AG04450 (cell line): Measurements from ENCODE around the gene DENND5B. TPM values are rescaled to one million over a fixed set of nuclear protein-coding genes. Genes with fewer than 3 reads are reported as not detected.

Source experiments
- CTCF ChIA-PET: fragments of 300-600, 350-600 bp; formaldehyde crosslinking; extraction: SDS; loops from one replicate; lab custom pipeline; 2022; ENCODE audit warnings: antibody characterized with exemption, inconsistent platforms; lab: Charles Lee
- POLR2A ChIA-PET: fragments of 350-600 bp; formaldehyde crosslinking; extraction: SDS; loops from one replicate; lab custom pipeline; 2021; ENCODE audit warnings: antibody characterized with exemption, inconsistent platforms; lab: Yijun Ruan, JAX
- DNase-seq: peaks from one replicate; pipeline ENCODE4 v3.0.0-alpha.2; 2011; ENCODE audit warnings: low read depth, low spot score
- H3K27ac ChIP-seq: one replicate; pipeline ENCODE4 v1.5.1; 2012; ENCODE audit warnings: low read depth, low read length, control low read depth
- H3K27me3 ChIP-seq: one replicate; pipeline ENCODE4 v1.6.0; 2012; ENCODE audit warnings: low read length; ENCODE audit not compliant: control insufficient read depth, insufficient read depth
- H3K4me3 ChIP-seq: 2 replicates; pipeline ENCODE4 v1.5.1; 2011; ENCODE audit warnings: mild to moderate bottlenecking, low read depth, low read length, control low read depth
- H3K9me3 ChIP-seq: 2 replicates; pipeline ENCODE4 v1.5.1; 2012; ENCODE audit warnings: low read length; ENCODE audit not compliant: control insufficient read depth, insufficient read depth
- polyA plus RNA-seq: library from polyadenylated mRNA; depleted of rRNA; stranded (reverse); fragments of >200 nt; gene quantifications from 2 replicates; pipeline ENCODE4 v1.2.3, GENCODE V29; 2011
- TF ChIP-seq, protein P1 (sequence below): IDR thresholded peaks from 2 replicates; pipeline ENCODE4 v1.5.1; 2011; ENCODE audit warnings: low read depth, low read length, control low read depth, inconsistent platforms

The DENND5B gene
- polyA plus RNA-seq, 1 experiment: 17.3 TPM

GRCh38 chr12:31528095-31528494 is 62.8 kb downstream of the DENND5B start:
- ChIA-PET CTCF (no interaction called here), POLR2A (interaction anchor here (0.7 kb wide), 1 partner anchor 9 kb away, joined by 3 read pairs; no protein-coding TSS in a partner anchor)
- Histone ChIP-seq H3K27ac (no peak overlapping the region), H3K4me3 (no peak overlapping the region), H3K27me3 (no peaks in the 10 kb centered on the region), H3K9me3 (no peaks in the 10 kb centered on the region)
- TF ChIP-seq, protein P1, sequence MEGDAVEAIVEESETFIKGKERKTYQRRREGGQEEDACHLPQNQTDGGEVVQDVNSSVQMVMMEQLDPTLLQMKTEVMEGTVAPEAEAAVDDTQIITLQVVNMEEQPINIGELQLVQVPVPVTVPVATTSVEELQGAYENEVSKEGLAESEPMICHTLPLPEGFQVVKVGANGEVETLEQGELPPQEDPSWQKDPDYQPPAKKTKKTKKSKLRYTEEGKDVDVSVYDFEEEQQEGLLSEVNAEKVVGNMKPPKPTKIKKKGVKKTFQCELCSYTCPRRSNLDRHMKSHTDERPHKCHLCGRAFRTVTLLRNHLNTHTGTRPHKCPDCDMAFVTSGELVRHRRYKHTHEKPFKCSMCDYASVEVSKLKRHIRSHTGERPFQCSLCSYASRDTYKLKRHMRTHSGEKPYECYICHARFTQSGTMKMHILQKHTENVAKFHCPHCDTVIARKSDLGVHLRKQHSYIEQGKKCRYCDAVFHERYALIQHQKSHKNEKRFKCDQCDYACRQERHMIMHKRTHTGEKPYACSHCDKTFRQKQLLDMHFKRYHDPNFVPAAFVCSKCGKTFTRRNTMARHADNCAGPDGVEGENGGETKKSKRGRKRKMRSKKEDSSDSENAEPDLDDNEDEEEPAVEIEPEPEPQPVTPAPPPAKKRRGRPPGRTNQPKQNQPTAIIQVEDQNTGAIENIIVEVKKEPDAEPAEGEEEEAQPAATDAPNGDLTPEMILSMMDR: no peak
- DNase-seq: no peak

DNA sequence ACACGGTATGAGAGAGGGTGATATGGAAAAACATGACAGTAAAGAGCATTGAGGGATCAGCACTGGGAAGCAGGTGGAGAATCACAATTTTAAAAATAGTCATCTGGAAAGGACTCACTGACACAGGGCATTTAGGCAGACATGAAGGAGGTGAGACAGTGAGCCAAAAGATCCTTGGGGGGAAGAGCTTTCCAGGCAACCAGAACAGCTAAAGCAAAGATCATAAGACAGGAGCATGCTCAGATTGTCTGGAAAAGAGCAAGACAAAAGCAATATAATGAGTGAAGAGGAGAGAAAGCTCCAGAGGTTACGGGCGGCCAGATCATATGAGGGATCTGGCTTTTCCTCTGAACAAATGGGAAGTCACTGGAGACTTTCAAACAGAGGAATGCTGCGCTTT is 63.9 kb downstream of the DENND5B start:
- TF ChIP-seq, protein P1: no peak
- H3K4me3 ChIP-seq: no peak overlapping the region
- H3K9me3 ChIP-seq: no peaks in the 10 kb centered on the region
- H3K27ac ChIP-seq: no peak overlapping the region
- no peaks in the 10 kb centered on the region for H3K27me3 ChIP-seq
- CTCF ChIA-PET: no interaction called here
- POLR2A ChIA-PET: no interaction called here
- DNase-seq: no peak

DNA sequence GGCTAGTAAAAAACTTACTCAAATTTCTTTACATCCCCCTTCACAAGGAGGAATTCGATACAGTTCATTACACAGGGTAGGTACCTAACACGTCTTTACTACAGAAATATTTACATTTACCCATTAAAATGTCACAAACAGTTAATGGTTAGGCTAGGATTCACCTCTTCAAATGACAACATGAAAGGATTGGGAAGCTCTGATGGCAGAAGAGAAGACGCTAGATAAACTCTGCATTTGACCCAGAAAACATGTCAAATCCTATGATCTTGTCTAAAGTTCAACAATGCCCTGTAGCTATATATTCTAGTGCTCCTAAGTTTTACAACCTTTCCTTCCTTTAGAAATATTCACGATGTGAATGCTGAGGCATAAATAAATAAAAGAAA is 64.8 kb downstream of the DENND5B start:
- POLR2A ChIA-PET: no interaction called here
- Histone ChIP-seq H3K9me3 (no peaks in the 10 kb centered on the region), H3K27me3 (no peaks in the 10 kb centered on the region), H3K27ac (no peak overlapping the region), H3K4me3 (no peak overlapping the region)
- CTCF ChIA-PET: no interaction called here
- no peak for DNase-seq
- TF ChIP-seq, protein P1: no peak

DNA sequence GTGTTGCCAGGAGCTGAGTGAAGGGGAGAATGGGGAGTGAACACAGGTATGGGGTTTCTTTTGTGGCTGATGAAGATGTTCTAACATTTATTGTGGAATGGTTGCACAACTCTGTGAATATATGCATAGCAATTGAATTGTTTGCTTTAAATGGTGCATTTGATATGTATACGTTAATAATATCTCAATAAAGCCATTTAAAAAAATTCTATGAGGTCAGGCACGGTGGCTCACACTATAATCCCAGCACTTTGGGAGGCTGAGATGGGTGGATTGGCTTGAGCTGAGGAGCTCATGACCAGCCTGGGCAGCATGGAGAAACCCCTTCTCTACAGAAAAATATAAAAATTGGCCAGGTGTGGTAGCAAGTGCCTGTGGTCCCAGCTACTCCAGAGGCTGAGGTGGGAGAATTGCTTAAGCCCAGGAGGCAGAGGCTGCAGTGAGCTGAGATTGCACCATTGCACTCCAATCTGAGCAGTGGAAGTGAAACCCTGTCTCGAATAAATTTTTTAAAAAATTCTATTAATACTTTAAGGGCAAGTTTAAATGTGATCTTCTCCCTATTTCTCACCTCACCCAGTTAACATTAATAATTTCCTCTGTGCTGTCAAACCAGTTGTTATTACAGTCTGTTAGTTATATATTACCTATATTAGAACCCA is 65.3 kb downstream of the DENND5B start:
- TF ChIP-seq, protein P1: no peak
- H3K27ac ChIP-seq: no peak overlapping the region
- CTCF ChIA-PET: no interaction called here
- no peak overlapping the region for H3K4me3 ChIP-seq
- H3K9me3 ChIP-seq: no peaks in the 10 kb centered on the region
- no peaks in the 10 kb centered on the region for H3K27me3 ChIP-seq
- POLR2A ChIA-PET: no interaction called here
- no peak for DNase-seq

- CTCF ChIA-PET: no interaction called here
- Histone ChIP-seq H3K4me3 (no peak overlapping the region), H3K9me3 (no peaks in the 10 kb centered on the region), H3K27ac (no peak overlapping the region), H3K27me3 (no peaks in the 10 kb centered on the region)
- no peak for DNase-seq
- POLR2A ChIA-PET: no interaction called here
- TF ChIP-seq, protein P1: no peak
Measured at GRCh38 chr12:31524791-31525495, 66.0 kb downstream of the DENND5B start.
